GM21381 (cell line): ENCODE data around the gene SUPT4H1.
"Not testable (repeated sequence)": the region's sequence is repeated elsewhere in the genome, so short reads cannot be mapped to it uniquely, and the experiment has no call there.

ENCODE experiments used
- ATAC-seq: cut with Tn5 transposase; IDR thresholded peaks from one replicate; pipeline ENCODE4 v1.9.1; 2021; ENCODE audit warnings: mild to moderate bottlenecking, moderate library complexity; ENCODE audit not compliant: unreplicated experiment

The SUPT4H1 gene

DNA sequence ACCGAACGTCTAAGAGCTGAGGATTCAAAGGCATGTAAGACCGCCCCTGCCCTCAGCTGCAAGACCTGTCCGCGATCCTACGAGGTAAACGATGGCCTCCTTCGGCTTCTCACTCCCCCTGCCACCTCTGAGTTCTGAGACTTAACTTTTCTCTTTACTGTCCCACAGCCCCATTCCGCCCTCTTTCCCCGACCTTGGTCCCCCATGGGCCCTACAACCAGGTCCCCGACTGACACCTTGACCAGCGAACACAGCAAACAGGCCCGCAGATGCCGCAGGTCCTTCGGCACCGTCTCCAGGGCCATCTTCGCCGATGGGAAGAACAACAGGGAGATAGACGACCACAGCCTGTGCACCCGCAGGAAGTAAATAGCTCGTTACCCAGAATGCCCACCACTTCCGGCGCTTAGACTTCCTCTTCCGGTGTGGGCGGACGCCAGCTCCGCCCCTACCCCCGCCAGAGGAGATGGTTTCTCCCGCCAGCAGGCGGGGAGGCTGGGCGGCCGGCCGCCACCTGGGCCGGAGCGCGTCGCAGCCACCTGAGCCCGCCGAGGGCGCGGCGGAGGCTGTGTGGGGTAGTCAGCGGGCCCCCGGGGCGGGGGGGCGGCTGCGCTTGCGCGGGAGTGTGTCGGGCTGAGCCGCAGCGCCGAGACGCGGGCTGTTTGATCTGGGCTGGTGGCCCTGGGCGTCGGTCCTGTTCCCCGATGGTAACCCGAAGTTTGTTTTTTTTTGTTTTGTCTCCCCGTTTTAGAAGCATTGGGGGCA, at the start of gene SUPT4H1:
Gene SUPT4H1, minus strand, starts transcription at position 371 of the 765 bp plus-strand sequence. Its CDS starts 66 bp downstream, at position 305.
- ATAC-seq = peak; percentile 88

DNA sequence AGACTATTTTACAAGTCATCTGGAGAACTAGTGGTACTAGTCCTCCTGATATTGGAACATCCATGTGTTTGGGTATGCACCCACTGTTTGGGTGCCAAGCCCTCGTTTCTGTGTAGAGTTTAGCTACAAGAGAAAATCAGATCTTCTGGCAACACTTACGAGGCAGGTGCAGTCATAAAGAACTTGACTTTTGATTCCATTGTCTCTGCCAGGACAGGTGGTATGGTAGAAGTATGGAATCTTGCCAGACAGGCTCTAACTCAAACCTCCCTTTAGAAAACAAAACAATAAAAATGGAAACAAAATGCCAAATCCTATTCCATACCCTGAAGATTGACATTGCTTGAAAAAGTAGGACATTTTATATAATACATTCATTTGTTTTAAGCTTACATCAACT, 49.3 kb upstream of the SUPT4H1 start:
- no peak for ATAC-seq

DNA sequence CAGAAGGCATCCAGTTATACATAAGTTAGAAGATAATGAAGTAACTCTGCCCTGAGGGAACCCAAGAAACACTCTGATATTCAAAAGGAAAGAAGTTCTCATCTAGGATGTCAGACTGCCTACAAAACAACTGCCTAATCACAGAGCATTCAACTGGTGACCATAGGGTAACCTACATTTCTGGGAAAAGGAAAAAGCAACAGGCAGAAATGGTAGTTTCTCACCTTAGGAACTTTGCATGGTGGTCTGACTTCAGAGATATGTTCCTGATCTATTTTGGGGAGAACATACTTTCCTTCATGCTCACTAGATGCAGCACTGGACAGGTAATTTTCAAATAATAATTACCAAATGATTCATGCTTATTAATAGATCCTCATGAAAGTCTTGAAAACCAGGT, 48.8 kb upstream of the SUPT4H1 start:
- no peak for ATAC-seq

DNA sequence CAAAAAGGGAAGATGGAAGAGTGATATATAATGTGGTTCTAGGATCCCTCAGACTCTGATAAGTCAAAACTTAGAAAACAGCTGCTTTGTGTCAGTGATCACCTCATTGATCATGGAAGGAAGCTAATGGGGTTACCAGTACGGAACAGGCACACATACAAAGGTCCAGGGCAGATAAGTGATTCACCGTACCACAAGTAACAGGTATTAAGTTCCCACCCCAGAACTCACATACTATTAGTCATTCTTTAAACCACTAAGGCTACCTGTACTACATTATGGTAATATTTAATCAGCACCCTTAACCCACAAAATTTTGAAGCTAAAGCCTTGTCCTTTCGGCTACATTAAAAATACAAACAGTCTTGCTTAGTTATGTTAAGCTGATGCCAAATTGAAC, 48.0 kb upstream of the SUPT4H1 start:
- ATAC-seq = no peak

DNA sequence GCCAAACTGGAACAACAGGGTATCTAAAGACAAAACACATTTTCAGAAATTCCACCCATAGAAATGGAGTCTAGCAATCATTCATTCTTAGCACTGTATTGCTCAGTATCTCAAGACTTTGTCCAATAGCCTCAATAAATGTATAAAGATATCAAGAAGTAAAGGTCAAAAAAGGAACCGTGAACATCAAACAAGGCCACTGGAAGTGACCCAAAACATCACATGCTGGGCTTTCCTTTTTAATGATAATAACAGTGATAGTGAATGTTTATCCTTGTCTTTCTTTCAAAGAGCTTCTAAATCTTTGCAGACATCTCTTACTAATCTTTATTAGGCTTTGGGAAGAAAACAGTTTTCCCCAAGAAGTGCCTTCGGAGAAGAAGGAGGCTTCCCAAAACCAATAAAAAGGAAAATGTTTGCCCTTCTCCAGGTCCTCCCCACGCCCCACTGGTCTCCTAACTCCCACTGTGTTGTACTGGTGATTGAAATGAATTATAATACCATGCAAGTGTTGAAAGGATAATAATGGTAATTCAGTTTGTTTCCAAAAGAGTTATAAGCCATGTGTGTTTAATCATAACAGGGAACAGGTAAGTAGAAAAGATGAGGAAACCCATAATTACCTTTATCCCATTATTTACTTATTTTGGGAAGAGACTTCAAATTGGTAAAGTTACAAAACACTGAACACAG, 46.7 kb upstream of the SUPT4H1 start:
- ATAC-seq = no peak

DNA sequence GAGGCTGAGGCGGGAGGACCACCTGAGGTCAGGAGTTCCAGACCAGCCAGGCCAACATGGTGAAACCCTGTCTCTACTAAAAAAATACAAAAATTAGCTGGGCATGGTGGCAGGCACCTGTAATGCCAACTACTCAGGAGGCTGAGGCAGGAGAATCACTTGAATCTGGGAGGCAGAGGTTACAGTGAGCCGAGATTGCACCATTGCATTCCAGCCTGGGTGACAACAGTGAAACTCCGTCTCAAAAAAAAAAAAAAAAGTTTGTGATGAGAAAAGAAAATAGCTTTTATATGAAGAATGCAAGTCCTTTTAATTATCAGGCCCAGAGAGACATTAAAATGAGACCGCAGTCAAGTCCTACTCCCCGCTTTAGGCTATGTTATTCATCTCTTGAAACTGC, 45.4 kb upstream of the SUPT4H1 start:
- not testable (repeated sequence) for ATAC-seq

DNA sequence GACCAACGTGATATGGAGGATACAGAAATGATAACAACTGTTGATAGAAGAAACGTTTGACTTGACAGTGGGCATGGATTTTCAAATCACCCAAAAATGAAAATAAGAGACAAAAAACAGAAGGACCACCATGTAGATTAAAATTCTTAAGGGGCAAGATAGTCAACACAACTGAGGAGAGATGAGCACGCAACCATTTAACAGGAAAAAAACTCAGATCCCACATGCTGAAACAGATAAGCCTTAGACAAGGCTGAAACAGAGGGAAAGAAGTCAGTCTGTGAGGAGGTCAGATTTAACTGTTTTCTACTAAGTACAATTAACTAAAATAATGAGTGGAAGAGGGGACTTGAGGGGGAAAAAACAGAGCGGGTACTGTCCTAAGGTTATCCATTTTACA, 44.2 kb upstream of the SUPT4H1 start:
- ATAC-seq = no peak

DNA sequence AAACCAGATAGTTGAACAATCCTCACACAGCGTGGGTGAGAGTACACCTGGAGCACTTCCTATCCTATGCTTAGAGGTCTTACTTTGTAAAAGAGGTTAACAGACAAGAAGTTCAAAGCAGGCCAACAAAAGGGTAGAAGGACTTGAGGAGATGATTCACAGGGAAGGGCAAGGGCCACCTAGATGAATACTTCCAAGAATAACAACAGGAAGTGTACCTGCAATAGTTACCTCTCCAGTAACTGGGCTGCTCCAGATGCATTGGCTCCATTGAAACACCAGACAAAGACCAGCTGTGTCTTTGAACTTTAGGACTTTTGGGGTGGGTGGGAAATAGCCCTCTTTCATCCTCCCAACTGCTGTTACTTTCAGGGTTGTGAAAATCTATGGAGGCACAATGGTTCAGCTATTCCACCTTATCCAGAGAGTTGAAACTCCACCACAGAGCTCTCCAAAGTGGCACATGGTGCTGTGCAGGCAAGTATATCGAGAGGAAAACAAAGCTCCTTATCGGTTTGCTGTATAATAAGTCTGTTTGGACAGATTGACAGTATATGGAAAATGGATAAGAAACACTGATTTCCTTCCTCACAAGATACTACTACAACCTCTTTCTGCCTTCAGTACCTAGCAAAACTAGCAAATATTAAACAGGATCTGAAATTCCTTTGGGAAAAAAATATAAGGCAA, 42.7 kb upstream of the SUPT4H1 start:
- no peak for ATAC-seq

DNA sequence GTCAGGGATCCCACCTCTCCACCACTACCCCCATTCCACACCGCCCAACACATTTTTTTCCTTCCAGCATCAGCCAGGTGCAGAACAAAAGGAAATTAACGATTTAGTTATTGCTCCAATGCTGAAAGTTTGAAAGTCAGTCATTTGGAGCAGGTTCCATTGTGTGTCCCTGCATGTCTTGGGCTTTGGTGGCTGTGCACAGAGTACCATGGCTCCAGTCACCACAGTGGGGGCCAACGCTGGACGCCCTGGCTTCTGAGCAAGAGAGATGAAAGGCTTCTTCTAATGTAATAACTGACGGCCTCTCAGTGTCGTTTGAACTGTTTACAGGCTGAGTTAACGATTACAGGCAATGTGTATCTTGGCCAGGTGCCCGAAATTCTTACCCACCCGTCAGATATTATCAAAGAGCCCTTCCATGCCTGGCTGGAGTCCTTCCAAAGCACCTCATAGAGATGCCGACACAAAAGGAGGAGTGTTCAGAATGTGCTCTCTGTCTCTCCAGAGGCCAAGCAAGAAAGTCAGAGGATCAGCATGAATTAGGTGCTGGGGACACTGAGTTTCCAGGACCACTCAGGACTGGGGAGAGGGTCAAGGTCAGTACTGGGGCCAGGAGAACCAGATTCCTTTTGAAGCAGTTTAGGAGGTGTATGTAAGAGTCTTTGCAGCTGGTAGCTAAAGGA, 39.4 kb upstream of the SUPT4H1 start:
- ATAC-seq = no peak

DNA sequence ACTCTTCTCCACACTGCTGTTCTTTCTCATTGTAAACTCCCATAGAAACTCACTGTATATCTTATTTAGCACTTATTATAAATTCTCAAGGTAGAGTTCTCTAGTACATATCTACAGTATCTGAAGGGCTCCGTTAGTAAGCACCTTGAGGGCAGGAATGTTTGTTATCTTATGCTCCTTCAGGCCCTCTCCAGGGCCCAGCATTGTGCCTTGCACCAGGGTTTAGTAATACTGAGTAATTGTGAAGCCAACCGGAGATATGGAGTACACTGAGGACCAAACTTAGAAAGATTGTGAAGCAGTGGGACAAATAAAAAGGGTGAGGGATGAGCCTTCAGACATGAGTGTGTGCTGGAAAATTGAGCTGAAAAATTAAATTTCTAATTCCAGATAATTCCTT, 38.9 kb upstream of the SUPT4H1 start:
- ATAC-seq = no peak

DNA sequence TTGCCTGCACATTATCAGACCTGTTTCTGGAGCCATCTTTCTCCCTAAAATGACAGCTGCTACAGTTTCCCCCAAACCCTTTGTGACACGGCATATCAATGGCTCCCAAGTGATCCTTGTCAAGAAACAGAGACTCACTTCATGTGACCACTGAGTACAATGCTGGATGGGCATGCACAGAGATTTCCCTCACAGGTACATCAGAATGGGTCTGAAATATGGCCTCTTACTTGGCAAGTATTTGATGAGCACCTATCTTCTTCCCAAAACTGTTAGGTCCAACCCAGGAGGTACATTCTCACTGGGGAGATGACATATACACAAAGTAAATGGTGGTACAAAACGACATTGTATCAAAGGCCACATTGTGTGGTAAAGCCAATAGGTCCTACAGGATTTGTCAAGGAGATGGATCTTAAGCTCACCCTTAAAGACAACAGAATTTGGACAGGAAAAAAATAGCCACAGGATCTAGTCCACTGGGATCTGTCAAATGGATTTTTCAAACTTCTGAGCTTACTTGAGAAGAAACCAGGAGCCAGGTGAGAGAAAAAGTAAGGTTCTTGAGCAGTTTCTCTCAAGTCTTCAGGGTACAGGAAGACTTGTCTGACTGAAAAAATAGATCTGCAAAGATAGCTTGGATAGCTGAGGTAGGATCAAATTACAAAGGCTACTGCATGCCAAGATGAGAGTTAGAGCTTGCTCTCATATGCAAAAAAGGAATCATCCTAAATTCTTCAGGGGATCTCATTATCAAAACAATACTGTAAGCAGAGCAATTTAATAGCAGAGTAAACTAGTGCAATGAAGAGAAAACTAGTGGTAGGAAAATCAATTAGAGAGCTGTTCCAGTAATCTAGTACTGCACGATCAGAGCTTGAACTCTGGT, 36.5 kb upstream of the SUPT4H1 start:
- no peak for ATAC-seq

DNA sequence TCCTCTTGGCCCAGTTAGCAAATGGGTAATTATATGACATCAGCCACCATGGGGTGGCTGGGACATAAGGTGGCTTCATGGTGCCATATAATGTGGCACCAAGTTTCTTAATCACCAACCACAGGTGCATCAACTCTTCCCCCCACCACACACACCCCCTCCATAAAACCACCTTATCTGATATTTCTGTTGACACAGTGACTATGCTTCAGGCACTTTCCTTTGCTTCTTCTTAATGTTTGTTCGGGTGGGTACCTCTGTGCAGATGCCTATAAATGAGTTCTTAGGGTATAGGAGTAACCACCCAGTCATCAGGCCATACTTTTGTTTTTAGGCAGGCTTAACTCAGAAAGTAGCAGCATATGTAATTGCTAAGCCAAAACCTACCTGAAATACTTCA, 35.8 kb upstream of the SUPT4H1 start:
- ATAC-seq = no peak

DNA sequence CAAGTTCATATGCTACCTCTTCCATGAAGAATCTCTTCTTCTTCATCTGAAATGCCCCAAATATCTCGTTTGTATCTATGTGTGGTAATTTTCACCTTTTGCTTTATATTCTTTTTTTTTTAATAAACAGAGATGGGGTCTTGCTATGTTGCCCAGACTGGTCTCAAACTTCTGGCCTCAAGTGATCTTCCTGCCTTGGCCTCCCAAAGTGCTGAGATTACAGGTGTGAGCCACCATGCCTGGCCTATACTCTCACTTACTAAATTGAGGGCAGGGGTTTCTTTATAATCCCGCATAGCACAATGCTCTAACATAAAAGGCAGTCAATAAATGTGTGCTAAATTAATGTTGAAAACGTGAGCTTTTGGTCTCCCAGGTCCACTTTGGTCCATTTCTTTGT, 34.7 kb upstream of the SUPT4H1 start:
- no peak for ATAC-seq

DNA sequence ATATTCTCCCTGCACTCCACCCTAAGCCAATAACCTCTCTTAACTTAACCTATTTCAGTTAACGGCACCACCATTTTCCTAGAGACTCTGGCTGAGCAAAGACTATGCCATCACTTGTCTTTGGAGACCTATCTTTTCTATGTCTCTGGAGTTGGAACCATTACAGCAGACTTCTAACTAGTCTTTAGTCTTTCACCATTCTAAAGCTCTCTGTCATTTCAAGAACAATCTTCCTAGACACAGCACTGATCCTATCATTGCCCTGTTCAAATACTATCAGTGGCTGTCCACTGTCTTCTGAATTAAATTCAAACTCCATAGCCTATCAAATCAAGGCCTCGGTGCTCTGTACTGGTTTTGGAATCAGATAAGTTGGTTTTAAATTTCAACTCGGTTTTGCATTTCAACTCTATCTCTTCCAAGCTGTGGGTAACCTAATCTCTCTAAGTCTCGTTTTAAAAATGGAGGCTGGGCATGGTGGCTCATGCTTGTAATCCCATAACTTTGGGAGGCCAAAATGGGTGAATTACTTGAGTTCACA, 33.4 kb upstream of the SUPT4H1 start:
- no peak for ATAC-seq

DNA sequence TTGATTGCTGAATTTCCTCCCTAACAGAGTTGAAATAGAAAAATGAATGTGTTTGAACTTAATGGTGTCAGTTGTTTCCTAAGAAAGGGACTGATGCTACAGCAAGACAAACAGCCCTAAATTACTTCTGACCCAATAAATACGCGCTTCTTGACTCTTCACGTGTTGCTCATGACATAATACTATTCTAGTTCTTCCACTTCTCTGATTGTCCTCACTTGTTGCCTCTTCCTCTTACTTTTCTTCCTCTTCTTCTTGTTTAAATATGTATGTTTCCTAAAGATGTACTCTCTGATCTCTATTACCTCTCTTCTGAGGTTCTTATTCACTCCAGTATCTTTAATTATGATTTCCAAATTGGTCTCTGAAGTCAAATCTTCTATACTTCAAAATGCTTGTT, 32.9 kb upstream of the SUPT4H1 start:
- ATAC-seq = no peak

DNA sequence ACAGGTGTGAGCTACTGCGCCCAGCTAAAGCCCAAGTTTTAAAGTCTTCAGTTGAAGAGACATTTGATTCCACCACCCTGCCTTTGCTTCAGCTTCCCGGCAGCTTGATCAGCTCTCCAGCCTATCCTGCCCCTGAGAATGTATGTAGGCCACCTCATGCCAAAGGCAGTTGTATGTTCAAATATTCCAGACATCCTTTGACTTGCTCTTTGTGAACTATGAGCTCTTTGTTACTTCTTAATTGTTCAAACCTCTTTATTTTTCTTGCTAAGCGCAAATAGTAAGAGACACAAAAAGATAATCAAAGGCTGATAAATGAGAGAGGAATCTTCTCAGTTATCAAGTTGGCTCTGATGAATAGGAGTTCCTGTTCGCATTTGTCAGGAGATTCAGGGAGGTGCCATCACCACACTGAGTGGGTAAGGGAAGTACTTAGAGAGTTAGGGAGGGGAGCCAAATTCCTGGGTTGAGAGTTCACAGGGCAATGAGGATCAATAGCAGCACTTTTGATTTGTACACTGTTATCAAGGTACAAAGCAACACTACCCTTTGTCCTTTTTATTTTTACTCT, 32.0 kb upstream of the SUPT4H1 start:
- ATAC-seq = no peak

DNA sequence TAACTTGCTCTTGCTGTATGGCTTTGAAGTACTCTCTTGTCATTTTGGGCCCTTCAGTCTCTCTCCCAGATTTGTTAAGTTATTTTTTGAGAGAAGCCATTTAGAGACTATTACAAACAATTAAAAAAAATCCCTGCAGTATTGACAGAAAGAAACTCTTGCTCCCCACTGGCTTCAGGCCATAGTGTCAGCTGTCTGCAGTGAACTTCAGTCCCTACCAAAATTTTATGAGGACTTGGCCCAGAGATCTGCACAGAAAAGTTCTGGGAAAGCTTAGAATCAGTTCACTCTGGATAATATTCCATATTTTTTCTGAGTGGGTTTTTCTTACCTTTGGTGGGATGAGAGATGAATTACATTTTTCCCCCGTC, 30.9 kb upstream of the SUPT4H1 start:
- ATAC-seq = no peak

DNA sequence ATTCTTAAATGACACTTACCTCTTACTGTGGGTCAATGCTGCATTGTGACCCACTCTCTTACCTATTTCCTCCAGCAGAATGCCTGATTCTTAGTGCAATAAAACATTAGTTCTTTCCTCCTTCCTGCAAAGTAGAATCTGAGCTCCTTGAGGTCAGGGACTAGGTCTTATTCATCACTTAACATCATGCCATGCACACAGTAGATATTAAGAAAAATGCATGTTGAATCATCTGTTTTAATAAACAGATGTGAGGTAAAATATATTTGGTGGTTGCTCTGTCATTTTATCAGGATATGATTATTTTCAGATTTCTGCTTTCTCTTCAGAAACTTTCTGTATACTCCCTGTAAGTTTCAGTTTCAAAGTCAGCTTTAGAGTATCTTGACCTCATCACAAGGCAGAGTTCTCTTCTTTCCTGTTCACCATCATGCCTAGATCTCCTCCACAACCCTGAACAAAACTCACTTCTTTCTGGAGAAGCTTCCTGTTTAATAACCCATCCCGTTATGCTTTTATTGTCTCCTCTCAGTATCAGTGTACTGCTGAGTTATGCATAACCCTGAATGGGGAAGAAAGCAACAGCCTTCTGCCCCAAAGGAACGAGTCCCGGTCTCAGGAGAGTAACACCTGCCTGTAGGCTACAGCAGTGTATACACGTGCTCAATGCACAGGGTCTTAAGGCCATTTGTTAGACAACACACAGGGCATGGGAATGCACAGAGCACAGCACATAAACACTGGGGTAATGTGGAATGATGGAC, 30.3 kb upstream of the SUPT4H1 start:
- peak; percentile 66 for ATAC-seq
